Femur (tissue), 1 donor: ENCODE measurements around the gene ADIRF.
"Not testable (repeated sequence)": the region's sequence is repeated elsewhere in the genome, so short reads cannot be mapped to it uniquely, and the experiment has no call there.

Source experiments
- DNase-seq: peaks from one replicate; pipeline ENCODE4 v3.0.0-alpha.2; 2017

ADIRF gene

GRCh38 chr10:86961481-86962091 is 6.7 kb upstream of the ADIRF start:
- DNase-seq: no peak

GRCh38 chr10:86962136-86962980 is 5.9 kb upstream of the ADIRF start:
- no peak for DNase-seq

GRCh38 chr10:86962981-86963310 is 5.3 kb upstream of the ADIRF start:
- no peak for DNase-seq

GRCh38 chr10:86963341-86963919 is 4.9 kb upstream of the ADIRF start:
- no peak for DNase-seq

- peak; percentile 20 for DNase-seq
Measured at GRCh38 chr10:86964061-86964846, 4.0 kb upstream of the ADIRF start.

- no peak for DNase-seq
Measured at GRCh38 chr10:86964847-86965190, 3.5 kb upstream of the ADIRF start.

GRCh38 chr10:86965986-86966654 is 2.2 kb upstream of the ADIRF start:
- no peak for DNase-seq

- DNase-seq: peak; percentile 18
Measured at GRCh38 chr10:86967481-86967941, 771 bp upstream of the ADIRF start.

GRCh38 chr10:86968994-86969355 is 693 bp downstream of the ADIRF start:
- peak; percentile 28 for DNase-seq

GRCh38 chr10:86969421-86970041 is 1.2 kb downstream of the ADIRF start:
- peak; percentile 34 for DNase-seq

GRCh38 chr10:86970162-86970981 is 2.1 kb downstream of the ADIRF start:
- peak; percentile 73 for DNase-seq

- DNase-seq: no peak
Measured at GRCh38 chr10:86970982-86971231, 2.6 kb downstream of the ADIRF start.

GRCh38 chr10:86971232-86971991 is 3.1 kb downstream of the ADIRF start:
- DNase-seq: peak; percentile 91

GRCh38 chr10:86972613-86973380 is 4.5 kb downstream of the ADIRF start:
- DNase-seq: no peak

GRCh38 chr10:86974484-86974883 is 6.2 kb downstream of the ADIRF start:
- DNase-seq: no peak

GRCh38 chr10:86976362-86977056 is 8.2 kb downstream of the ADIRF start:
- DNase-seq: no peak

GRCh38 chr10:86978457-86978856 is 10.2 kb downstream of the ADIRF start:
- DNase-seq: not testable (repeated sequence)

- no peak for DNase-seq
Measured at GRCh38 chr10:86979296-86979818, 11.1 kb downstream of the ADIRF start.

GRCh38 chr10:86979977-86980448 is 11.7 kb downstream of the ADIRF start:
- DNase-seq: peak; percentile 50
